ENCODE data around the gene DSG4.

DNA sequence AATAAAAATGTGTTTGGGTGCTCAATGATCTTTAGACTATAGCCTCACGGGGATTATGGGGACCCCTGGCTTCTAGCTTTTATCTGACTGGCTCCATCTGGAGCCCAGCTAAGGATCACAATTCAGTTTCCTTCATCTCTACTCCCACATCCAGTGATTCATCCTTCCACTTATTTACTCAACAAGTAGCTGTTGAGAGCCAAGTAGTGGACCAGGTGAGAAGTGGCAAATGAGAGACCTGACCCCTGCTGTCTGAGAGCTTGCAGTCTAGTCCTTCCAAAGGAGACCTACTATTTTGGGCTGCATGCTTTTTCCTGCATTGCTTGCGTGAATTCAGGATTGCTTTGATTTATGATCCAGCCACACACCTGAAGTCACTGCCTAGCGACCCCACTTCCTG lies 60.2 kb downstream of the DSG4 start:
- TF ChIP-seq, protein P1, sequence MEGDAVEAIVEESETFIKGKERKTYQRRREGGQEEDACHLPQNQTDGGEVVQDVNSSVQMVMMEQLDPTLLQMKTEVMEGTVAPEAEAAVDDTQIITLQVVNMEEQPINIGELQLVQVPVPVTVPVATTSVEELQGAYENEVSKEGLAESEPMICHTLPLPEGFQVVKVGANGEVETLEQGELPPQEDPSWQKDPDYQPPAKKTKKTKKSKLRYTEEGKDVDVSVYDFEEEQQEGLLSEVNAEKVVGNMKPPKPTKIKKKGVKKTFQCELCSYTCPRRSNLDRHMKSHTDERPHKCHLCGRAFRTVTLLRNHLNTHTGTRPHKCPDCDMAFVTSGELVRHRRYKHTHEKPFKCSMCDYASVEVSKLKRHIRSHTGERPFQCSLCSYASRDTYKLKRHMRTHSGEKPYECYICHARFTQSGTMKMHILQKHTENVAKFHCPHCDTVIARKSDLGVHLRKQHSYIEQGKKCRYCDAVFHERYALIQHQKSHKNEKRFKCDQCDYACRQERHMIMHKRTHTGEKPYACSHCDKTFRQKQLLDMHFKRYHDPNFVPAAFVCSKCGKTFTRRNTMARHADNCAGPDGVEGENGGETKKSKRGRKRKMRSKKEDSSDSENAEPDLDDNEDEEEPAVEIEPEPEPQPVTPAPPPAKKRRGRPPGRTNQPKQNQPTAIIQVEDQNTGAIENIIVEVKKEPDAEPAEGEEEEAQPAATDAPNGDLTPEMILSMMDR (IDR thresholded peaks at IDR 0.05 in 2 of 3, conservative IDR thresholded peaks at IDR 0.05 in 1 of 3; ENCODE audit: borderline replicate concordance in 1 of 3, insufficient read depth in 1 of 3, low read depth in 2 of 3, low read length in 2 of 3): no peak
- TF ChIP-seq RAD21 (IDR thresholded peaks at IDR 0.05; ENCODE audit: low read depth): no peak
- no peak for TF ChIP-seq POLR2AphosphoS5 (IDR thresholded peaks at IDR 0.05; ENCODE audit: low read depth, low read length)
- TF ChIP-seq POLR2A (IDR thresholded peaks at IDR 0.05; ENCODE audit: borderline replicate concordance, extremely low read depth, insufficient read depth, insufficient read length): no peak
- no peak for TF ChIP-seq SRF (IDR thresholded peaks at IDR 0.05; ENCODE audit: low read depth)
- no peak for TF ChIP-seq CEBPB (IDR thresholded peaks at IDR 0.05; ENCODE audit: low read depth)
